UCSD-AML1 (cell line): ENCODE data around the gene FGA.
A peak's percentile ranks its signal among the peaks of the same experiment; 100 is the strongest.

ENCODE experiments used
- DNase-seq: peaks from one replicate; lab custom pipeline; 2025; ENCODE audit not compliant: unreplicated experiment; lab: John Stamatoyannopoulos, UW

FGA gene

DNA sequence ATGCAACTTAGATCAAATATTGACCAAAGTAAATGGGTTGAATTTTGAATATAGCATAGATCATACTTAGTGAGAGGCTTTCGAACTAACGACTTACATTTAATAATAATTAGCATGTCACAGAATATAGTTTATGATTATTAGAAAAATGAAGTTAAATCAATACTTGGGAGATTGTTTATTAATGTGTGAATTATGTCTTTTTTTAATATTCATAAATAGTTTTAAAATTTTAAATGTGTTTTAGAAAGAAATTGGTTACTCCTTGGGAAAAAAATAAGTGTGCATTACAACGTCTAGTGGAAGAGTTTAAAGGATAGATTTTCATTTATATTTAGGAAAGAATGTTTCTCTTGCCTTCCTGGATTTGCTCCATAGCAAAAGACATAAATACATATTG is 7.3 kb downstream of the FGA start:
- DNase-seq, result no peak

- DNase-seq, result no peak
These were observed 7.8 kb downstream of the FGA start for GRCh38 chr4:154582723-154583122.

- no peak for DNase-seq
These were observed 10.6 kb downstream of the FGA start for GRCh38 chr4:154579927-154580326.

DNA sequence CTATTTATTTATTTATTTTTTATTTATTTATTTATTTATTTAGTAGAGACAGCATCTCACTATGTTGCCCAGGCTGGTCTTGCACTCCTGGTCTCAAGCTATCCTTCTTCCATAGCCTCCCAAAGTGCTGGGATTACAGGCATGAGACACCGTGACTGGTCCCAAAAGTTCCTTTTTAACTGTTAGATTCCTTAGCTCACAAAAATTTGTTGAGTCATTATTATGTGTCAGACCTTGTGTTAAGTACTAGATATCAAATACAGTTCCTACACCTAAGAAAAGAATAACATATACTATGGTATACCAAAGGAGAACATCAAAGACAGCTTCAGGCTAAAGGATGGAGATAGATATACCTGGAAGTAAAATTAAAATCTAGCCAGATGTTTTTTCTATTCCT is 11.6 kb downstream of the FGA start:
- DNase-seq, result no peak

GRCh38 chr4:154577324-154577723 is 13.2 kb downstream of the FGA start:
- DNase-seq, result no peak

DNA sequence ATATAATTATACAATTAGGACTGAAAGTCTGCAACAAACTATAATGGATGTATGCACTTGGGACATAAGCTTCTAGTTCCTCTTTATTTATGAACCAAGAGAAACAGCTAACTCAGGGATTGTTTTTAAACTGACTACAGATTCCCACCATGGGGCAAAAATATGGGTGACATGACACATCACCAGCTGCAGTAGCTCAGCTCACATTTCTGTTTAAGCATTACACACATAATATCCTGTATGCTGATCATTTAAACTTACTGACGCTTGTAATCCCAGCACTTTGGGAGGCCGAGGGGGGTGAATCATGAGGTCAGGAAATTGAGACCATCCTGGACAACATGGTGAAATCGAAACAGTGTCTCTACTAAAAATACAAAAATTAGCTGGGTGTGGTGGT is 16.2 kb downstream of the FGA start:
- DNase-seq, result no peak

GRCh38 chr4:154573190-154573870 is 17.2 kb downstream of the FGA start:
- no peak for DNase-seq

DNA sequence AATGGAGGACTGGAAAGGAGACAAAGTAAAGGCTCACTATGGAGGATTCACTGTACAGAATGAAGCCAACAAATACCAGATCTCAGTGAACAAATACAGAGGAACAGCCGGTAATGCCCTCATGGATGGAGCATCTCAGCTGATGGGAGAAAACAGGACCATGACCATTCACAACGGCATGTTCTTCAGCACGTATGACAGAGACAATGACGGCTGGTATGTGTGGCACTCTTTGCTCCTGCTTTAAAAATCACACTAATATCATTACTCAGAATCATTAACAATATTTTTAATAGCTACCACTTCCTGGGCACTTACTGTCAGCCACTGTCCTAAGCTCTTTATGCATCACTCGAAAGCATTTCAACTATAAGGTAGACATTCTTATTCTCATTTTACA is 21.0 kb downstream of the FGA start:
- DNase-seq, result no peak

- DNase-seq, result no peak
These were observed 21.5 kb downstream of the FGA start for GRCh38 chr4:154569028-154569427.

- DNase-seq, result no peak
These were observed 23.8 kb downstream of the FGA start for GRCh38 chr4:154566639-154567204.

DNA sequence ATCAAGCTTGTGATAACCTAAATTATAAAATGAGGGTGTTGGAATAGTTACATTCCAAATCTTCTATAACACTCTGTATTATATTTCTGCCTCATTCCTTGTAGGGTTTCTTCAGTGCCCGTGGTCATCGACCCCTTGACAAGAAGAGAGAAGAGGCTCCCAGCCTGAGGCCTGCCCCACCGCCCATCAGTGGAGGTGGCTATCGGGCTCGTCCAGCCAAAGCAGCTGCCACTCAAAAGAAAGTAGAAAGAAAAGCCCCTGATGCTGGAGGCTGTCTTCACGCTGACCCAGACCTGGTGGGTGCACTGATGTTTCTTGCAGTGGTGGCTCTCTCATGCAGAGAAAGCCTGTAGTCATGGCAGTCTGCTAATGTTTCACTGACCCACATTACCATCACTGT is 24.8 kb downstream of the FGA start:
- DNase-seq, result no peak

DNA sequence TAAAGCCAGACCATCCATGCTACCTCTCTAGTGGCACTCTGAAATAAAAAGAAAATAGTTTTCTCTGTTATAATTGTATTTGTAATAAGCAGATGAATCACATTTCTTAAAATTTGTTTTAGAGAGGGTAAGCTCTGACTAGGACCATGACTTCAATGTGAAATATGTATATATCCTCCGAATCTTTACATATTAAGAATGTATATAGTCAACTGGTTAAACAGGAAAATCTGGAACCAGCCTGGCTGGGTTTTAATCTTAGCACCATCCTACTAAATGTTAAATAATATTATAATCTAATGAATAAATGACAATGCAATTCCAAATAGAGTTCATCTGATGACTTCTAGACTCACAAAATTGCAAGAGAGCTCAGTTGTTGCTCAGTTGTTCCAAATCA is 26.2 kb downstream of the FGA start:
- DNase-seq, result no peak

DNA sequence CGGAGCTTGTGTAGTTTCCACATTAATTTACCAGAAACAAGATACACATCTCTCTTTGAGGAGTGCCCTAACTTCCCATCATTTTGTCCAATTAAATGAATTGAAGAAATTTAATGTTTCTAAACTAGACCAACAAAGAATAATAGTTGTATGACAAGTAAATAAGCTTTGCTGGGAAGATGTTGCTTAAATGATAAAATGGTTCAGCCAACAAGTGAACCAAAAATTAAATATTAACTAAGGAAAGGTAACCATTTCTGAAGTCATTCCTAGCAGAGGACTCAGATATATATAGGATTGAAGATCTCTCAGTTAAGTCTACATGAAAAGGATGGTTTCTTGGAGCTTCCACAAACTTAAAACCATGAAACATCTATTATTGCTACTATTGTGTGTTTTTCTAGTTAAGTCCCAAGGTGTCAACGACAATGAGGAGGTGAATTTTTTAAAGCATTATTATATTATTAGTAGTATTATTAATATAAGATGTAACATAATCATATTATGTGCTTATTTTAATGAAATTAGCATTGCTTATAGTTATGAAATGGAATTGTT is 27.8 kb downstream of the FGA start, which contains the start of gene FGB:
Gene FGB (plus strand): TSS at position 315 of the 558 bp plus-strand sequence. CDS start 8 bp downstream, at position 323.
- DNase-seq, result no peak

DNA sequence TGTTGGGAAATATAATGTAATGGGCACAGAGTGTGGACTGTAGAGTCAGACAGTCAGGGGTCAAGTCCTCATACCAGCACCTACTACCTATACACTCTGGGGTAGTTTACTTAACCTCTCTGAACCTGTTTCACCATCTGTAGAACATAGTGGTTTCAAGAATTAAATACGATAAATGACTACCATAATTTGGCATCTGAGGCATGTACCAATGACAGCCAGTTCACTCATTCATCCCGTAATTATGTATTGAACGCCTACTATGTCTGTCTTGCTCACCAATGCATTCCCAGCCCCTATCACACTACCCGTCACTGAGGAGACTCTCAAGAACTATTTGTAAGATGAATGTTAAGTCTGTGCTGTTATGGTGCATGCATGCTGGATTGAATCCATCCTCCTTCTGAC is 29.7 kb downstream of the FGA start:
- no peak for DNase-seq

GRCh38 chr4:154560419-154560801 is 30.1 kb downstream of the FGA start:
- DNase-seq, result no peak

- DNase-seq, result peak; percentile 9
These were observed 30.8 kb downstream of the FGA start for GRCh38 chr4:154559494-154560418.

GRCh38 chr4:154559141-154559493 is 31.4 kb downstream of the FGA start:
- no peak for DNase-seq

- DNase-seq, result peak; percentile 53
These were observed 38.5 kb downstream of the FGA start for GRCh38 chr4:154551872-154552686.

DNA sequence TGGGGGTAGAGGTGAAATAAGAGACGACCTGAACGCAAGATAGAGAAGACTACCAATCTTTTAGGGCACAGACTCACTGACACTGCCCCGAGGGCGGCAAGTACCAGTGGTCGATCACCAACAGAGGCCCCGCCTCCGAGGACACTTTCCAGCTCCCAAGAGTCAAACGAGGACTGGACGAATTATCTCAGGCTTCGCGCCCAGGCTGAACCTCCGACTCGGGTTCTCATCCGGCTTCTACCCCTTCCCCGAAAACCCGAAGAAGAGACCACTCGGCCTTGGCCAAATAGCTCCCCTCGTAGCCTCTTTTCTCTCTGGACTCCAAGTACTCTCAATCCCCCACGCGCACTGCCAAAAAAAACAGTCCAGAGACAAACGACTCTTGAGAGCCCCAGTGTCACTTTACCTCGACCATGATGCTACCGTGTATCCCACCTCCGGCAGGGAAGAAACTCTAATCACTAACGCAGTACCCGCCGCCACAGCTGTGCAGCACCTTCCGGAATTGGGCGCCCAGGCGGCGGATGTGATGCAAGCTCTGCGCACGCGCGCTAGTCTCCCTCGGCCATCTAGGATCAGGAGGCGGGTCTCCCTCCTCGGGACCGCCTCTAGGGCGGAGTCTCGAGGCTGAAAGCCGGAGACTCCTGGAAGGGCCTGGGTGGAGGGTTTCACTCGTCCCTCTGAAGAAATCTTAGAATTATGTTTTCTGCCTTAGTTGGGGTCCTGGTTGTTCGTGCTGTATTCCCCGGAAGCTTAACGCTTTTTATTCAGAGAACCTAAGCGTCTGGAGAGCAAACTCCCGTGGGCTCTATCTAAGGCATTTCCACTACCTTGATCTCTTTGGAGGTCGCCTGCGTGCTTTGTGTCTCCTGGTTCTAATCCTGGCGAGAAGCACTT is 40.4 kb downstream of the FGA start, which contains the start of gene PLRG1:
Gene PLRG1 (minus strand): TSS at position 507 of the 897 bp plus-strand sequence. CDS start 92 bp downstream, at position 415.
- DNase-seq, result peak; percentile 97

DNA sequence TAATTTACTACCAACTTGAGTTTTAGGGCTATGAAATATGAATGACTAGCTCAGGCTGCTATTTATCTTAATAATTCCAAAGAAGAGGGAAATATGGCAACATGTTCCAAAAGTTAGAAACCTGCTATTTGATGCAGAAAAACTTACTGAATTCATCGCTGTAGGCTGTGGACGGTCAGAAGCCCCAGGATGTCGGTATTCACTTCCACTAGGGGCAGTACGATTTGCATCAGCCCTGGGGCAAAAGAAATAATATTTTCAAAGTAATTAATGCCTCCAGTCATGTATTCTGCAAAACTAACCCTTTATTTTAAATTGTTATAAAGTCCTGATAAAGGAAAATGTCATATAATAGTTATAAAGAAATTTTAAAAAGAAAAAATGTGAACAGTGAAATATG is 44.9 kb downstream of the FGA start:
- DNase-seq, result no peak
